ENCODE results near the gene TMEM201. TPM values are rescaled to one million over a fixed set of nuclear protein-coding genes. Genes with fewer than 3 reads are reported as not detected.

The TMEM201 gene
- polyA plus RNA-seq, 1 of the 3 experiments (the other 2 are of a cell fraction): 8.2 TPM

DNA sequence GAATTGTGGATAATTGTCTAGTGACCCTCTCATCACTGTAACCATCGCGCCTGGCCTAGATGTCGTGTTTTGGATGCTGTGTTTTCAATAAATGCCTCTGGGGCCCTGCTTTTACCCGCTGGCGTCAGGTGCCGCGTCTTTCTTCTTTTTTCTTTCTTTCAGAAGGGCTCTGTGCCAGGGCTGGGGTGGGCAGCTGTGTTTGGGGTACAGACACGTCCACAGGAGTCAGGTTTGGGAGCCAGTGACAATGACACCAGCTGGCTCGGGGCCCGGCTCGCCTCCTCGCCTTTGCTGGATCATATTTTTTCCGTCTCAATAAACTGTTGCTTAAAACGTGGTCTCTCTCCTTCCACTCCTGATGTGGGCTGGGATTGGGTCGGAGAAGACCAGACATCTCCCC is 16.1 kb downstream of the TMEM201 start:
- no peak for TF ChIP-seq MXI1 (IDR thresholded peaks at IDR 0.05; ENCODE audit: low read depth, low read length)
- TF ChIP-seq FOSL2 (IDR thresholded peaks at IDR 0.05; ENCODE audit: borderline replicate concordance, low read depth): no peak
- TF ChIP-seq POLR2AphosphoS5 (IDR thresholded peaks at IDR 0.05; ENCODE audit: low read depth, low read length): no peak
- TF ChIP-seq RXRA (IDR thresholded peaks at IDR 0.05; ENCODE audit: borderline replicate concordance, low read depth): no peak
- no peak for TF ChIP-seq EZH2phosphoT487 (IDR thresholded peaks at IDR 0.05; ENCODE audit: borderline replicate concordance, low read depth)
- no peak for TF ChIP-seq CHD2 (IDR thresholded peaks at IDR 0.05; ENCODE audit: low read length, partially characterized antibody)
- no peak for TF ChIP-seq EP300 (IDR thresholded peaks at IDR 0.05; ENCODE audit: borderline replicate concordance in 1 of 2, low read depth in 1 of 2, low read length in 1 of 2)
- no peak for TF ChIP-seq SMC3 (IDR thresholded peaks at IDR 0.05; ENCODE audit: low read depth, low read length)
- no peaks in the 10 kb centered on the region for H3F3A ChIP-seq (replicated peaks; ENCODE audit: insufficient read depth)
- CTCF ChIA-PET: interaction anchor here (0.6 to 3.4 kb wide), 10 partner anchors 8 to 712 kb away, joined by 3 to 51 read pairs (median 6); partner anchors contain the start of gene TMEM201
- H3K36me3 ChIP-seq (replicated peaks in 1 of 2; ENCODE audit: control insufficient read depth in 1 of 2, insufficient read depth in 2 of 2, low read length in 1 of 2): peaks cover 0 to 38% of the 10 kb centered on the region in 2 experiments
- no peaks in the 10 kb centered on the region for H3K27me3 ChIP-seq (ENCODE audit: insufficient read depth)
- no peaks in the 10 kb centered on the region for H3K9me3 ChIP-seq
- peak overlapping the region in 1 of 2 experiments; percentile 77; a peak in 2 of 4 replicates for H3K27ac ChIP-seq (ENCODE audit: low read depth in 2 of 2, low read length in 1 of 2)
- WGBS (ENCODE audit: low lambda C conversion rate): 94% methylated on average over 15 of the region's 15 CpGs
- H4K20me1 ChIP-seq (ENCODE audit: insufficient read depth): no peaks in the 10 kb centered on the region
- H3K9ac ChIP-seq: no peak overlapping the region
- H3K4me3 ChIP-seq (ENCODE audit: low read depth in 2 of 2, low read length in 1 of 2): no peak overlapping the region
- POLR2A ChIA-PET: interaction anchor here (1.3 kb wide), 1 partner anchor 12 kb away, joined by 5 read pairs; no protein-coding TSS in a partner anchor
- no peaks in the 10 kb centered on the region for H3K9me2 ChIP-seq
- H2AFZ ChIP-seq (ENCODE audit: low read depth): no peak overlapping the region
- no peak overlapping the region for H3K4me2 ChIP-seq
- peaks cover 0 to 48% of the 10 kb centered on the region in 2 experiments; a peak in 2 of 4 replicates for H3K4me1 ChIP-seq (ENCODE audit: control insufficient read depth in 1 of 2, insufficient read depth in 2 of 2, low read depth in 1 of 2, low read length in 1 of 2)
- no peak for DNase-seq
- no peaks in the 10 kb centered on the region for H3K79me2 ChIP-seq (ENCODE audit: insufficient read depth)

DNA sequence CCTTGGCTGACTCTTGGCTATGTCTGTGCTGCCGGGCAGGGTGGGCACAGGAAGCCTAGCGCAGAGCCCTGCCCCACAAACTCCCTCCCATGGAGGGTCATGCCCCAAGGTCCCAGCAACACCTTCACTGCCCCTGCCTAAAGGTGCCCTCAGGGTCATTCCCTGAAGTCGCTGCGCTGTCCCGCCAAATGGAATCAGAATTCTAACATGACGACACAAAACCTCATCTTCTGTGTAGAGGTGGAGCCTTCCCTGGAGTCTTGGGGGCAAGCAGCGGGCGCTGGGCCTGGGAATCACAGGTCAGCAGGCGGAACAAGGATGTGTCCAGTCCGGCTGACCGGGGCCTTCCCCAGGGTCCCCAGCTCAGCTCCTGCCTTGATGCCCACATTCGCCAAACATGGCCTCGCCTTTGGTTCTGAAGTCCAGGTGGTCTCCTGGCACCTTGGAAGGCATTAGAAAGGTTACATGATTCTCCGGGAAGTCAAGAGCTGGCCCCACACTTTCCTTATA is 17.3 kb downstream of the TMEM201 start:
- Histone ChIP-seq H3K9me2 (no peaks in the 10 kb centered on the region), H3K9me3 (no peaks in the 10 kb centered on the region), H3K36me3 (replicated peaks in 1 of 2; ENCODE audit: control insufficient read depth in 1 of 2, insufficient read depth in 2 of 2, low read length in 1 of 2) (peaks cover 0 to 40% of the 10 kb centered on the region in 2 experiments), H2AFZ (ENCODE audit: low read depth) (no peak overlapping the region), H3F3A (replicated peaks; ENCODE audit: insufficient read depth) (no peaks in the 10 kb centered on the region), H3K9ac (no peak overlapping the region), H3K4me1 (ENCODE audit: control insufficient read depth in 1 of 2, insufficient read depth in 2 of 2, low read depth in 1 of 2, low read length in 1 of 2) (peaks cover 0 to 48% of the 10 kb centered on the region in 2 experiments; a peak in 2 of 4 replicates), H4K20me1 (ENCODE audit: insufficient read depth) (no peaks in the 10 kb centered on the region), H3K4me3 (ENCODE audit: low read depth in 2 of 2, low read length in 1 of 2) (no peak overlapping the region), H3K4me2 (no peak overlapping the region), H3K27ac (ENCODE audit: low read depth in 2 of 2, low read length in 1 of 2) (peak overlapping the region in 1 of 2 experiments; percentile 77; a peak in 1 of 4 replicates), H3K79me2 (ENCODE audit: insufficient read depth) (no peaks in the 10 kb centered on the region), H3K27me3 (ENCODE audit: insufficient read depth) (no peaks in the 10 kb centered on the region)
- POLR2A ChIA-PET: no interaction called here
- CTCF ChIA-PET: interaction anchor here (0.7 to 3.3 kb wide), 4 partner anchors 10 to 22 kb away, joined by 3 to 13 read pairs (median 4); no protein-coding TSS in a partner anchor
- DNase-seq: no peak
- no peak for TF ChIP-seq TEAD4 (IDR thresholded peaks at IDR 0.05; ENCODE audit: borderline replicate concordance, insufficient read depth)
- 95% methylated on average over 9 of the region's 14 CpGs for WGBS (ENCODE audit: low lambda C conversion rate)

DNA sequence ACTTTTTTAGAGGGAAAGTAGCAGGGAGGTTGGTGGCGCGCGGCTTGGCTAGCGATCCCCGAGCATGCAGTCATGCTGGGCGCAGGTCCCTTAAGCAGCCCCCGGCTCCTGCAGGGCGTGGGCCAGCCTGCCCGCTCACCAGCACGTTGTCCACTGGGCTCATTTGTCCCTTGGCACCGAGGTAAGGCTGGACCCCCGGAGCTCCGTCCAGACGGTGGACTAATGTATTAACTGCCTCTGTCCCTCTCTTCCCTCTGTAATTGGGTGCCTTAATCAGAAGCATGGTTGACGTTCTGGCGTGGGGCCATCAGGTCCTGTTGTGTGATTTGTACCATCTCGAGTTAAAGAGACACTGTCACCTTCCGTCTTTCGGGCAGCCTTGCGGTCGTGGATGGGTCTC is 17.7 kb downstream of the TMEM201 start:
- ChIA-PET CTCF (interaction anchor here (0.7 to 3.3 kb wide), 3 partner anchors 9 to 22 kb away, joined by 3 to 13 read pairs (median 4); no protein-coding TSS in a partner anchor), POLR2A (no interaction called here)
- peak overlapping the region in 1 of 2 experiments; percentile 77; a peak in 1 of 4 replicates for H3K27ac ChIP-seq (ENCODE audit: low read depth in 2 of 2, low read length in 1 of 2)
- TF ChIP-seq, protein P1, sequence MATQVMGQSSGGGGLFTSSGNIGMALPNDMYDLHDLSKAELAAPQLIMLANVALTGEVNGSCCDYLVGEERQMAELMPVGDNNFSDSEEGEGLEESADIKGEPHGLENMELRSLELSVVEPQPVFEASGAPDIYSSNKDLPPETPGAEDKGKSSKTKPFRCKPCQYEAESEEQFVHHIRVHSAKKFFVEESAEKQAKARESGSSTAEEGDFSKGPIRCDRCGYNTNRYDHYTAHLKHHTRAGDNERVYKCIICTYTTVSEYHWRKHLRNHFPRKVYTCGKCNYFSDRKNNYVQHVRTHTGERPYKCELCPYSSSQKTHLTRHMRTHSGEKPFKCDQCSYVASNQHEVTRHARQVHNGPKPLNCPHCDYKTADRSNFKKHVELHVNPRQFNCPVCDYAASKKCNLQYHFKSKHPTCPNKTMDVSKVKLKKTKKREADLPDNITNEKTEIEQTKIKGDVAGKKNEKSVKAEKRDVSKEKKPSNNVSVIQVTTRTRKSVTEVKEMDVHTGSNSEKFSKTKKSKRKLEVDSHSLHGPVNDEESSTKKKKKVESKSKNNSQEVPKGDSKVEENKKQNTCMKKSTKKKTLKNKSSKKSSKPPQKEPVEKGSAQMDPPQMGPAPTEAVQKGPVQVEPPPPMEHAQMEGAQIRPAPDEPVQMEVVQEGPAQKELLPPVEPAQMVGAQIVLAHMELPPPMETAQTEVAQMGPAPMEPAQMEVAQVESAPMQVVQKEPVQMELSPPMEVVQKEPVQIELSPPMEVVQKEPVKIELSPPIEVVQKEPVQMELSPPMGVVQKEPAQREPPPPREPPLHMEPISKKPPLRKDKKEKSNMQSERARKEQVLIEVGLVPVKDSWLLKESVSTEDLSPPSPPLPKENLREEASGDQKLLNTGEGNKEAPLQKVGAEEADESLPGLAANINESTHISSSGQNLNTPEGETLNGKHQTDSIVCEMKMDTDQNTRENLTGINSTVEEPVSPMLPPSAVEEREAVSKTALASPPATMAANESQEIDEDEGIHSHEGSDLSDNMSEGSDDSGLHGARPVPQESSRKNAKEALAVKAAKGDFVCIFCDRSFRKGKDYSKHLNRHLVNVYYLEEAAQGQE (IDR thresholded peaks at IDR 0.05; ENCODE audit: low read depth, low read length): no peak
- no peak for TF ChIP-seq NRF1 (IDR thresholded peaks at IDR 0.05; ENCODE audit: low read depth, low read length)
- no peak for TF ChIP-seq CHD2 (IDR thresholded peaks at IDR 0.05; ENCODE audit: low read length, partially characterized antibody)
- TF ChIP-seq GABPA (IDR thresholded peaks at IDR 0.05; ENCODE audit: low read depth): no peak
- TF ChIP-seq, protein P2, sequence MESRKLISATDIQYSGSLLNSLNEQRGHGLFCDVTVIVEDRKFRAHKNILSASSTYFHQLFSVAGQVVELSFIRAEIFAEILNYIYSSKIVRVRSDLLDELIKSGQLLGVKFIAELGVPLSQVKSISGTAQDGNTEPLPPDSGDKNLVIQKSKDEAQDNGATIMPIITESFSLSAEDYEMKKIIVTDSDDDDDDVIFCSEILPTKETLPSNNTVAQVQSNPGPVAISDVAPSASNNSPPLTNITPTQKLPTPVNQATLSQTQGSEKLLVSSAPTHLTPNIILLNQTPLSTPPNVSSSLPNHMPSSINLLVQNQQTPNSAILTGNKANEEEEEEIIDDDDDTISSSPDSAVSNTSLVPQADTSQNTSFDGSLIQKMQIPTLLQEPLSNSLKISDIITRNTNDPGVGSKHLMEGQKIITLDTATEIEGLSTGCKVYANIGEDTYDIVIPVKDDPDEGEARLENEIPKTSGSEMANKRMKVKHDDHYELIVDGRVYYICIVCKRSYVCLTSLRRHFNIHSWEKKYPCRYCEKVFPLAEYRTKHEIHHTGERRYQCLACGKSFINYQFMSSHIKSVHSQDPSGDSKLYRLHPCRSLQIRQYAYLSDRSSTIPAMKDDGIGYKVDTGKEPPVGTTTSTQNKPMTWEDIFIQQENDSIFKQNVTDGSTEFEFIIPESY (IDR thresholded peaks at IDR 0.05; ENCODE audit: borderline replicate concordance, low read depth): no peak
- TF ChIP-seq MXI1 (IDR thresholded peaks at IDR 0.05; ENCODE audit: low read depth, low read length): no peak
- no peak for TF ChIP-seq TCF12 (IDR thresholded peaks at IDR 0.05)

More for the DNA sequence above, 17.7 kb downstream of the TMEM201 start:
- H4K20me1 ChIP-seq (ENCODE audit: insufficient read depth): no peaks in the 10 kb centered on the region
- peaks cover 0 to 49% of the 10 kb centered on the region in 2 experiments; a peak in 2 of 4 replicates for H3K4me1 ChIP-seq (ENCODE audit: control insufficient read depth in 1 of 2, insufficient read depth in 2 of 2, low read depth in 1 of 2, low read length in 1 of 2)
- no peak for DNase-seq
- no peak overlapping the region for H2AFZ ChIP-seq (ENCODE audit: low read depth)
- H3K9ac ChIP-seq: no peak overlapping the region
- H3K4me2 ChIP-seq: no peak overlapping the region
- 97% methylated on average over 13 of the region's 21 CpGs for WGBS (ENCODE audit: low lambda C conversion rate)
- peaks cover 0 to 35% of the 10 kb centered on the region in 2 experiments for H3K36me3 ChIP-seq (replicated peaks in 1 of 2; ENCODE audit: control insufficient read depth in 1 of 2, insufficient read depth in 2 of 2, low read length in 1 of 2)
- no peaks in the 10 kb centered on the region for H3F3A ChIP-seq (replicated peaks; ENCODE audit: insufficient read depth)
- no peaks in the 10 kb centered on the region for H3K79me2 ChIP-seq (ENCODE audit: insufficient read depth)
- no peaks in the 10 kb centered on the region for H3K27me3 ChIP-seq (ENCODE audit: insufficient read depth)
- H3K9me2 ChIP-seq: no peaks in the 10 kb centered on the region
- no peak overlapping the region for H3K4me3 ChIP-seq (ENCODE audit: low read depth in 2 of 2, low read length in 1 of 2)
- no peaks in the 10 kb centered on the region for H3K9me3 ChIP-seq

All from SK-N-SH (cell line).